K562 (cell line): ENCODE measurements around the gene GRIK5. TPM values are rescaled to one million over a fixed set of nuclear protein-coding genes. Genes with fewer than 3 reads are reported as not detected.

ENCODE experiments used
- ETV5 ChIP-seq: sonication (generic); formaldehyde crosslinking; IDR thresholded peaks from 2 replicates; pipeline ENCODE4 v1.4.0; 2020; ENCODE audit warnings: low read depth, mild to moderate bottlenecking, missing genetic modification reagents
- FOSL1 ChIP-seq: fragments of 200-800 bp; sonication (Bioruptor generic); conservative IDR thresholded peaks from 2 replicates; pipeline ENCODE4 v1.6.1; 2016; ENCODE audit warnings: missing genetic modification characterization, missing compliant biosample characterization
- HMGN3 ChIP-seq: IDR thresholded peaks from 2 replicates; pipeline ENCODE4 v1.6.1; 2011; ENCODE audit warnings: borderline replicate concordance, low read depth, mild to moderate bottlenecking, mixed read lengths, low read length; ENCODE audit not compliant: insufficient read length; ENCODE audit errors: extremely low read depth
- KLF6 ChIP-seq: fragments of 250-450 bp; sonication (Bioruptor Pico); IDR thresholded peaks from 2 replicates; pipeline ENCODE4 v1.4.0; 2020; ENCODE audit warnings: mild to moderate bottlenecking, moderate library complexity, borderline replicate concordance
- MAZ ChIP-seq, 2 experiments: fragments of 450-650 bp in 1 of 2; sonication (generic) in 1 of 2; formaldehyde crosslinking; IDR thresholded peaks in 1 of 2; conservative IDR thresholded peaks in 1 of 2; 2 replicates each; pipeline versions ENCODE4 v1.4.0 to v1.5.0; 2020; ENCODE audit warnings: mild to moderate bottlenecking in 1 of 2, missing genetic modification reagents in 1 of 2
- NR2C1 ChIP-seq, 2 experiments: fragments of 450-650 bp; IDR thresholded peaks; 2 replicates each; pipeline ENCODE4 v1.6.1; 2017; ENCODE audit warnings: mild to moderate bottlenecking in 2 of 2, antibody characterized with exemption in 1 of 2, inconsistent platforms in 1 of 2, missing compliant biosample characterization in 1 of 2, missing genetic modification characterization in 1 of 2
- NR2C2 ChIP-seq, 2 experiments: fragments of 200-800 bp in 1 of 2; sonication (Bioruptor generic) in 1 of 2; sonication (generic) in 1 of 2; formaldehyde crosslinking in 1 of 2; IDR thresholded peaks; 2 replicates each; pipeline versions ENCODE4 v1.6.1 to v1.8.0; 2016 to 2022; ENCODE audit warnings: mild to moderate bottlenecking in 1 of 2, missing compliant biosample characterization in 1 of 2, missing genetic modification characterization in 1 of 2, missing genetic modification reagents in 1 of 2
- SNIP1 ChIP-seq: fragments of 450-650 bp; IDR thresholded peaks from 2 replicates; pipeline ENCODE4 v1.7.1; 2017; ENCODE audit warnings: low read depth, mild to moderate bottlenecking
- SP2 ChIP-seq: IDR thresholded peaks from 2 replicates; pipeline ENCODE4 v1.6.1; 2011; ENCODE audit warnings: mild to moderate bottlenecking, low read depth, low read length, moderate library complexity; ENCODE audit not compliant: poor library complexity, severe bottlenecking; ENCODE audit errors: extremely low read depth
- SRSF7 ChIP-seq: fragments of 200-400 bp; formaldehyde crosslinking; optimal IDR thresholded peaks from 2 replicates; pipeline ENCODE3; 2017; ENCODE audit warnings: mild to moderate bottlenecking, low read depth, low read length
- TBL1XR1 ChIP-seq, 2 experiments: IDR thresholded peaks; 2 replicates each; pipeline ENCODE4 v1.6.1; 2012; ENCODE audit warnings: improper control_type of control experiment in 2 of 2, low read length in 2 of 2, mild to moderate bottlenecking in 1 of 2
- ZNF143 ChIP-seq: sonication (generic); formaldehyde crosslinking; IDR thresholded peaks from 2 replicates; pipeline ENCODE4 v1.9.0; 2022; ENCODE audit warnings: mild to moderate bottlenecking, missing genetic modification reagents
- polyA plus RNA-seq, 8 experiments: library from polyadenylated mRNA; depleted of rRNA in 4 of 8; stranded (reverse) in 5 of 8; unstranded in 3 of 8; fragments of >200 nt; fragmentation: Nextera tagmentation in 2 of 8; fragmentation: Illumina TruSeq in 1 of 8; extraction: Ambion mirVana in 2 of 8; extraction: Trizol in 1 of 8; gene quantifications; 2 replicates each; pipeline versions ENCODE4 v1.2.1 to v1.2.3, GENCODE V29; 2011 to 2014; ENCODE audit warnings: inconsistent platforms in 1 of 8, missing spikeins in 1 of 8
- total RNA-seq, 7 experiments: library from RNA; depleted of rRNA in 6 of 7; stranded (reverse); fragments of >200 nt in 6 of 7; fragmentation: Illumina TruSeq in 2 of 7; extraction: Trizol in 2 of 7; gene quantifications; 2 replicates each; pipeline versions ENCODE4 v1.2.1 to v1.2.3, GENCODE V29; 2011 to 2021; ENCODE audit warnings: low replicate concordance in 1 of 7
- TF ChIP-seq, protein P1 (sequence below): sonication (generic); formaldehyde crosslinking; IDR thresholded peaks from 2 replicates; pipeline ENCODE4 v1.8.0; 2023; ENCODE audit warnings: mild to moderate bottlenecking, missing genetic modification reagents
- TF ChIP-seq, protein P2 (sequence below), 2 experiments: fragments of 450-650 bp; conservative IDR thresholded peaks; 2 replicates each; pipeline ENCODE4 v1.6.1; 2017; ENCODE audit warnings: mild to moderate bottlenecking in 2 of 2, moderate library complexity in 2 of 2
- TF ChIP-seq, protein P3 (sequence below): IDR thresholded peaks from 3 replicates; pipeline ENCODE4 v1.6.1; 2011; ENCODE audit warnings: borderline replicate concordance, mild to moderate bottlenecking, moderate library complexity; ENCODE audit not compliant: insufficient read length; ENCODE audit errors: extremely low read depth

The GRIK5 gene
- total and polyA plus RNA-seq, 9 of the 15 experiments (the other 6 are each of a cell fraction or from before 2014, with no cell fraction given): 0.04 to 0.55 (median 0.27) TPM; not detected in 2

DNA sequence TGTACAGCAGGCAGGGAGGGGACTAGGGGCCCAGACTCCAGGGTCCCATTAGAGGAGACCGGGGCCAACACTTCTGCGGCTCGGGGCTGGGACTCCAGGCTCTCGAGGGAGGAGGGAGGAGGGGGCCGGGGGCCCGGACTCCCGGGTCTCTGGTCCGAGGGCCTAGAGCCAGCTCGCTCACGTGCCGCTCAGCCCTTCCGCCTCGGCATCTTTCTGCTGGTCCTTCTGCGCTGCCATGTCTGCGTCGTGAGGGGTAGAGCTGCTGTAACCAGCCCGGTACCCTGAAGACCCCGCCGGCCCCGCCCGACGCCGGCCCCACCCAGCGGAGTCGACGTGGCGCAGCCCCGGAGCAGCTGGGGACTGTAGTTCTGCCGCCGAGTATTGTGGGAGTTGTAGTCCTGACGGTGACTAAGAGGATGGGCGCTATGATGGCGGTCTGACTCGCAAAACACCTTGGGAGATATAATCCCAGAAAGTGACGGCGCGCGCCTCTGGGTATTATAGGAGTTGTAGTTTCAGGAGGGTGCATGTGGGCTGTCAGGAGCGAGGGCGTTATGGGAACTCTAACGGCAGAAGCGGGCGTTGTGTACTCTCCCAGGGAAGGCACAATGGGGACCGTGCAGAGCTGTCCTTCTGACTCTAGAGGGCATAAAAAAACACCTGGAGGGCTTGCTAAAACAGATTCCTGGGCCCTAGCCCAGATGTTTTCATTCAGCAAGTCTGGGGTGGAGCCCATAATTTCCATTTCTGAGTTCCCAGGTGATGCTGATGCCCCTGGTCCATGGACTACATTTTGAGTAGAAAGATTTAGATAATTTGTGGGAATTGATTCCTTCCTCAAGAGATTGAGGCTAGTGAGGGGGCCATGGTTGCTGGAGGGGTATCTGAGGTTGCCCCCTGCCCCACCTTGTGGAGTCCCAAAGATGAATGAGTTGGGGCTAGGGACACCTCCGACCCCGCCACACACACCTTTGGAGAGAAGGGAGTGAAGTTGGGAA is 110.7 kb downstream of the GRIK5 start, which contains the start of gene RABAC1 (continued):
- TF ChIP-seq MAZ (CRISPR knock-in tag; conservative IDR thresholded peaks at IDR 0.05 in 1 of 2, IDR thresholded peaks at IDR 0.05 in 1 of 2) (peak; percentile 88 to 92), NR2C1 (IDR thresholded peaks at IDR 0.05) (no peak), NR2C1 (tag; IDR thresholded peaks at IDR 0.05) (peak; percentile 72), KLF6 (CRISPR knock-in tag) (peak; percentile 93; the same call in 1 of the 2 replicates), SRSF7 (no peak), HMGN3 (peak; percentile 42), FOSL1 (peak; percentile 73), ETV5 (CRISPR knock-in tag) (0 out of 2 replicates have a peak, but pooled peaks have one; percentile 48), SNIP1 (no peak), TBL1XR1 (IDR thresholded peaks at IDR 0.05; ENCODE audit: low read length in 2 of 2) (peak in 1 of 2 experiments; percentile 28; a peak in 1 of 4 replicates), NR2C2 (CRISPR knock-in tag; IDR thresholded peaks at IDR 0.05) (no peak), NR2C2 (tag; IDR thresholded peaks at IDR 0.05) (peak; percentile 65), ZNF143 (peak; percentile 96), SP2 (no peak)
- TF ChIP-seq, protein P1, sequence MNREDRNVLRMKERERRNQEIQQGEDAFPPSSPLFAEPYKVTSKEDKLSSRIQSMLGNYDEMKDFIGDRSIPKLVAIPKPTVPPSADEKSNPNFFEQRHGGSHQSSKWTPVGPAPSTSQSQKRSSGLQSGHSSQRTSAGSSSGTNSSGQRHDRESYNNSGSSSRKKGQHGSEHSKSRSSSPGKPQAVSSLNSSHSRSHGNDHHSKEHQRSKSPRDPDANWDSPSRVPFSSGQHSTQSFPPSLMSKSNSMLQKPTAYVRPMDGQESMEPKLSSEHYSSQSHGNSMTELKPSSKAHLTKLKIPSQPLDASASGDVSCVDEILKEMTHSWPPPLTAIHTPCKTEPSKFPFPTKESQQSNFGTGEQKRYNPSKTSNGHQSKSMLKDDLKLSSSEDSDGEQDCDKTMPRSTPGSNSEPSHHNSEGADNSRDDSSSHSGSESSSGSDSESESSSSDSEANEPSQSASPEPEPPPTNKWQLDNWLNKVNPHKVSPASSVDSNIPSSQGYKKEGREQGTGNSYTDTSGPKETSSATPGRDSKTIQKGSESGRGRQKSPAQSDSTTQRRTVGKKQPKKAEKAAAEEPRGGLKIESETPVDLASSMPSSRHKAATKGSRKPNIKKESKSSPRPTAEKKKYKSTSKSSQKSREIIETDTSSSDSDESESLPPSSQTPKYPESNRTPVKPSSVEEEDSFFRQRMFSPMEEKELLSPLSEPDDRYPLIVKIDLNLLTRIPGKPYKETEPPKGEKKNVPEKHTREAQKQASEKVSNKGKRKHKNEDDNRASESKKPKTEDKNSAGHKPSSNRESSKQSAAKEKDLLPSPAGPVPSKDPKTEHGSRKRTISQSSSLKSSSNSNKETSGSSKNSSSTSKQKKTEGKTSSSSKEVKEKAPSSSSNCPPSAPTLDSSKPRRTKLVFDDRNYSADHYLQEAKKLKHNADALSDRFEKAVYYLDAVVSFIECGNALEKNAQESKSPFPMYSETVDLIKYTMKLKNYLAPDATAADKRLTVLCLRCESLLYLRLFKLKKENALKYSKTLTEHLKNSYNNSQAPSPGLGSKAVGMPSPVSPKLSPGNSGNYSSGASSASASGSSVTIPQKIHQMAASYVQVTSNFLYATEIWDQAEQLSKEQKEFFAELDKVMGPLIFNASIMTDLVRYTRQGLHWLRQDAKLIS (CRISPR knock-in tag): peak; percentile 69; the same call in 1 of the 2 replicates
- TF ChIP-seq, protein P2, sequence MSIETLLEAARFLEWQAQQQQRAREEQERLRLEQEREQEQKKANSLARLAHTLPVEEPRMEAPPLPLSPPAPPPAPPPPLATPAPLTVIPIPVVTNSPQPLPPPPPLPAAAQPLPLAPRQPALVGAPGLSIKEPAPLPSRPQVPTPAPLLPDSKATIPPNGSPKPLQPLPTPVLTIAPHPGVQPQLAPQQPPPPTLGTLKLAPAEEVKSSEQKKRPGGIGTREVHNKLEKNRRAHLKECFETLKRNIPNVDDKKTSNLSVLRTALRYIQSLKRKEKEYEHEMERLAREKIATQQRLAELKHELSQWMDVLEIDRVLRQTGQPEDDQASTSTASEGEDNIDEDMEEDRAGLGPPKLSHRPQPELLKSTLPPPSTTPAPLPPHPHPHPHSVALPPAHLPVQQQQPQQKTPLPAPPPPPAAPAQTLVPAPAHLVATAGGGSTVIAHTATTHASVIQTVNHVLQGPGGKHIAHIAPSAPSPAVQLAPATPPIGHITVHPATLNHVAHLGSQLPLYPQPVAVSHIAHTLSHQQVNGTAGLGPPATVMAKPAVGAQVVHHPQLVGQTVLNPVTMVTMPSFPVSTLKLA (conservative IDR thresholded peaks at IDR 0.05): peak in 1 of 2 experiments; percentile 68; a peak in 2 of 4 replicates
- TF ChIP-seq, protein P3, sequence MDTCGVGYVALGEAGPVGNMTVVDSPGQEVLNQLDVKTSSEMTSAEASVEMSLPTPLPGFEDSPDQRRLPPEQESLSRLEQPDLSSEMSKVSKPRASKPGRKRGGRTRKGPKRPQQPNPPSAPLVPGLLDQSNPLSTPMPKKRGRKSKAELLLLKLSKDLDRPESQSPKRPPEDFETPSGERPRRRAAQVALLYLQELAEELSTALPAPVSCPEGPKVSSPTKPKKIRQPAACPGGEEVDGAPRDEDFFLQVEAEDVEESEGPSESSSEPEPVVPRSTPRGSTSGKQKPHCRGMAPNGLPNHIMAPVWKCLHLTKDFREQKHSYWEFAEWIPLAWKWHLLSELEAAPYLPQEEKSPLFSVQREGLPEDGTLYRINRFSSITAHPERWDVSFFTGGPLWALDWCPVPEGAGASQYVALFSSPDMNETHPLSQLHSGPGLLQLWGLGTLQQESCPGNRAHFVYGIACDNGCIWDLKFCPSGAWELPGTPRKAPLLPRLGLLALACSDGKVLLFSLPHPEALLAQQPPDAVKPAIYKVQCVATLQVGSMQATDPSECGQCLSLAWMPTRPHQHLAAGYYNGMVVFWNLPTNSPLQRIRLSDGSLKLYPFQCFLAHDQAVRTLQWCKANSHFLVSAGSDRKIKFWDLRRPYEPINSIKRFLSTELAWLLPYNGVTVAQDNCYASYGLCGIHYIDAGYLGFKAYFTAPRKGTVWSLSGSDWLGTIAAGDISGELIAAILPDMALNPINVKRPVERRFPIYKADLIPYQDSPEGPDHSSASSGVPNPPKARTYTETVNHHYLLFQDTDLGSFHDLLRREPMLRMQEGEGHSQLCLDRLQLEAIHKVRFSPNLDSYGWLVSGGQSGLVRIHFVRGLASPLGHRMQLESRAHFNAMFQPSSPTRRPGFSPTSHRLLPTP: no peak
